Prostate gland (tissue), 2 donors: Measurements from ENCODE around the gene RIOX2.

Source experiments
- POLR2A ChIP-seq: fragments of 450-650 bp; IDR thresholded peaks from one replicate; pipeline ENCODE4 v1.6.1; 2016; ENCODE audit warnings: antibody characterized with exemption, mild to moderate bottlenecking
- TF ChIP-seq, protein P1 (sequence below), 4 experiments: fragments of 200-600 bp in 2 of 4; fragments of 450-650 bp in 2 of 4; sonication (generic) in 2 of 4; IDR thresholded peaks; 1 replicate in 3 of 4; 2 replicates in 1 of 4; pipeline ENCODE4 v1.5.1; 2016 to 2019; ENCODE audit warnings: antibody characterized with exemption in 4 of 4, mild to moderate bottlenecking in 2 of 4, moderate library complexity in 2 of 4

DNA sequence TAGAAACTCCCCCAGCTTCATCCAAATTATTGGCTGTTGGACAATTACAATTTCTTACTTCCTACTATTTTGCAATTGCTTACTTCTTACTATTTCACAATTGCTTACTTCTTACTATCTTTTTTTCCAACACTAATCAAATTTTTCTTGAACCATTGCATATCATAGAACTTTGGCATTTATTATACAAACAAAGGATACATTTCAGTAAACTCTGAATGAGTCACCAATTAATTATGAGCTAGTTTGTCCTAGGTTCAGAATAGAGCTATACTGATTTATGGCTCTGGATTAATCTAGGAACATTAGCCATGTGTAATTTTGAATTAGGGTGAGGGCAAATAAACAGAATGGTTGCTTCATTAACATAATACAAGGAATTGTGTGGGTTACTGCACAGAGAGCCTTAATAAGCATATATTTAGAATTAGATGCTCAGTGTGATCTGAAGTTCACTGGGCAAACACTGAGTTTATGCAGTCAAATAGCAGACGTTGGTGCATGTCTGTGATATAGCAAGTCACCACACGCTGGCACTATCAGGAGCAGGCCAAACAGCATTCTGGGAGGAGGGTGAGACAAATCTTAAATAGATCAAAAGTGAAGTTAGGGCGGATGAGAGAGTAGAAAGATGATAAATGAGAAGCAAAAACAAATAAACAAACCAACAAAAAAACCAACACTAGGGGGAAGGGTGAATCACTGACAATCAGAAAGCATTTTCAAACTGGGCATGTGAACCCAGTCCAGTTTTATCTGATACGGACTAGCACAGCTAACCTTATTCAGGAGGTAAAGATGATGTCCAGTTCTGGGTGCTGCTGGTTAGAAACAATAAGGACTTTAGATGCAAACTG is 41.4 kb upstream of the RIOX2 start:
- TF ChIP-seq, protein P1, sequence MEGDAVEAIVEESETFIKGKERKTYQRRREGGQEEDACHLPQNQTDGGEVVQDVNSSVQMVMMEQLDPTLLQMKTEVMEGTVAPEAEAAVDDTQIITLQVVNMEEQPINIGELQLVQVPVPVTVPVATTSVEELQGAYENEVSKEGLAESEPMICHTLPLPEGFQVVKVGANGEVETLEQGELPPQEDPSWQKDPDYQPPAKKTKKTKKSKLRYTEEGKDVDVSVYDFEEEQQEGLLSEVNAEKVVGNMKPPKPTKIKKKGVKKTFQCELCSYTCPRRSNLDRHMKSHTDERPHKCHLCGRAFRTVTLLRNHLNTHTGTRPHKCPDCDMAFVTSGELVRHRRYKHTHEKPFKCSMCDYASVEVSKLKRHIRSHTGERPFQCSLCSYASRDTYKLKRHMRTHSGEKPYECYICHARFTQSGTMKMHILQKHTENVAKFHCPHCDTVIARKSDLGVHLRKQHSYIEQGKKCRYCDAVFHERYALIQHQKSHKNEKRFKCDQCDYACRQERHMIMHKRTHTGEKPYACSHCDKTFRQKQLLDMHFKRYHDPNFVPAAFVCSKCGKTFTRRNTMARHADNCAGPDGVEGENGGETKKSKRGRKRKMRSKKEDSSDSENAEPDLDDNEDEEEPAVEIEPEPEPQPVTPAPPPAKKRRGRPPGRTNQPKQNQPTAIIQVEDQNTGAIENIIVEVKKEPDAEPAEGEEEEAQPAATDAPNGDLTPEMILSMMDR (IDR thresholded peaks at IDR 0.05): no peak
- no peak for TF ChIP-seq POLR2A
